Measurements from ENCODE around the gene DLGAP1.

Gene DLGAP1

DNA sequence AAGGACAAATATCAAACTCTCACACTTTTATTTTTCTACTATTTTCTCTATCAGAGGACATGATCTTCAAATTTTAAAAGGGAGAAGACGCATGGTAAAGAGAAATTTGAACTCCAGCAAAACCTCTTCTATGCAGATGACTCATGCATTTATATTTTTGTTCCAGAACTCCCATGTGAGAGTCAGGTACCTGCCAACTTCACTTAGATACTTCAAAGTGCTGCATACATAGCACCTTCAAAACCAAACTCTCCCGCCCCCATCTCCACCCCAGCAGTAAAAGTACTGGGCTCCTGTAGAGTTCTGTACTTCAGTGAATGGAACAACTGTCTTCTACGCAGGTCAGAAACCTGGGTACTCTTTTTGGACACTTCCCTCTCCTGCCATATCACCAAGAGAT is 606.8 kb downstream of the DLGAP1 start:
- no peak for DNase-seq

DNA sequence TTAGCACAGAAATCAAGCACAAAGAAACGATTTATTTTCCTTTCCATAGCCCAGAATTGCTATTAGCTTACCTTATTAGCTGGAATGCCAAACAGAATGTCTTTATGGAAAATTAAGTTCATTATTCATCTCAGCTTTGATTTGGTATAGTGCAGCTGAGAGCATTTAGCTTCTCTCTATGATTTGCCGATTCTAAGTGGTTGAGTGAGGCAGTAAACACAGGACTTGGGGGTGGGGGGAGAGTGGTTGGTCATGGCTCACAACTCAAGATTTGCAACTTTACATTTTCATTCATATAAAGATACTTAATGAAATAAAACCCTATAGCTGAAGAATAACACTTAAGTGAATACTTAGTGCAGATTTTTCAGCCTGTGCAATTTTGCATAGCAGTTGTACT is 609.9 kb downstream of the DLGAP1 start:
- no peak for DNase-seq

DNA sequence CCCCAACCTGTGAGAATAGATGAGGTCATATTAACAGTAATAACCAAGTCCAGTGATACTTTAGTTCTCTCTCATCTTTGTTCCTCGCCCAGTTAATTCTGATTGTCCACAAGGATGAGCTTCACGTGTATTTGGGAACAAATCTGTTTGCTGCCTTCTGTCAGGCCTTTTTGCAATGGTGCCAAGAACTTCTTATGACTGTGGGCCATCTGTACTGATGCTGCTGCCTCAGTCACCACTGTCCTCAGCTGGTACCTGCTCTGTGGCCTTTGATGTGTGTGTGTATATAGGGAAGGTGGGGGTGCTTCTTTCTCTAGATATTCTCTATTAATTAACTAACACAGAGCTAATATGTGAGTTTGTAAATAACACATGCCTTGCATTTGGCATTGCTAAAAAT is 612.3 kb downstream of the DLGAP1 start:
- DNase-seq = no peak

DNA sequence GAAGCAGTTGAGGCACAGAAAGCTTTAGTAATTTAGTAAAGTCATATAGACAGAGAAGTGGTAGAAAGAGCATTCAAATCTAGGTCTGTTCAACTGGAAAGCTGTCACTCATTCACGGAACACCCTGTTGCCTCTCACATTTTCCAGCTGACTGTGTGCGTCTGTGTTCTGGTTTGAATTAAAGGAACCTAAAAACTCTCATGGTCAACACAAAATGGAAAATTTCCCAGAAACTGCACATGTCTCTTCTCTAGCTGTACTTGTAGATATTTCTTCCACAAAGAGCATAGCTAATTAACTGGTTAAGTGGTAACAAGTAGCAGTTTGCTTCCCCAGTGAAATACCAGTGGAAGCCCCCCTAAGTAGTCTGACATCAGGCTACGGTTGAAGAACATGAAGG is 614.3 kb downstream of the DLGAP1 start:
- DNase-seq = no peak

DNA sequence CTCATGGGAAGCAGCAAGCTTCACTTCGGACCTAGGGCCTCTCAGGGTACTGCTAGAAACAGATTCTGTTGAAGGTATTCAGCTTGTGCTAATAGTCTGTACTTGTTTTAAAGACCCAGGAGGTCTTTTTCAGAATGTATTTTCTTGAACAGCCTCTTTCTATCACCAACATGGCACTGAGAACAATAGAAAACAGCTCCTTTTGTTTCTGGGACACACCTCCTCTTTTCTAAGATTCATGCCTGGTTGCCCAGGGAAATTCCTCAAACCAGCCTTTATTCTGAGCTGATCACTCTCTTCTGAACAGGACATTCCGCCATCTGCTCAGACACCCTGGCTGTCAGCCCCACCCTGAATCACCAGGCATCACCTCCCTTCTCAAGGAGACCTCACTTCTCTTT is 615.5 kb downstream of the DLGAP1 start:
- DNase-seq = no peak

DNA sequence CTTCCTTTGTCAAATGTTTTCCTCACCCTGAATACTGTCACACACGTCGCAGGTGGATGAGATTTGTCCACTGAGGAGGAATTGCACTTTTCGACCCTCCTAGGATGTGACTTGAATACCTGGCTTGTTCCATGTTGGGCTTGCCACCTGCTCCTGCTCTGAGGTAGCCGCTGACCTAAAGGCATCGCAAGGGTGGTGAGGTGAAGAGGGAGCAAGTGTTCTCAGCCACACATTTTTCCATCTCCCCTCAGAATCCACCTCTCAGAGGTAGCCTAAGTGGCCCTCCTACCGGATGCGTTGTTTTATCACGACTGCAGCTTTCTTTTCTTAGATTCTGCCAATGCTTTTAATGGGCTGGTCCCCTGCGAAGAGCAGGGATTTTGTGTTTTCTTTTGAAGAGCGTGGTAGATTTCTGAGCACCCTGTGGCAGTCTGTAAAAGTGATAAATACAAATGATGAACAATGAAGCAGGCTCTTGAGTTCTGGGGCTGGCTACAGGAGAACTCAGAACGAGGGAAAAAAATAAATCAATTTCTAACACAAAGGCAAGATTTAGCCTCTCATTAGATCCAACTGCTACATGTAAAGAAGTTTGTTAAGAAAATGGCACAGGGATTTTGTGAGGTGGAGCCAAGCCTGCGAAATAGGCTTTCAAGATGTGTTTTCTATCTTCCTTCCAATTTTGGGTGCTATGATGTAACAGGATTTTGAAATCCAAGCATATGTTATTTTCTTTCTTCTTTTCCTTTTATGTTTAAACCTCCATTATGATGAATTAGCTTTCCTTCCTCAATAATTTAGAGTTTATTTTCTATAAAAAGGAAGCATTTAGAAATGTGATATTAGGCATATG is 618.4 kb downstream of the DLGAP1 start:
- no peak for DNase-seq

DNA sequence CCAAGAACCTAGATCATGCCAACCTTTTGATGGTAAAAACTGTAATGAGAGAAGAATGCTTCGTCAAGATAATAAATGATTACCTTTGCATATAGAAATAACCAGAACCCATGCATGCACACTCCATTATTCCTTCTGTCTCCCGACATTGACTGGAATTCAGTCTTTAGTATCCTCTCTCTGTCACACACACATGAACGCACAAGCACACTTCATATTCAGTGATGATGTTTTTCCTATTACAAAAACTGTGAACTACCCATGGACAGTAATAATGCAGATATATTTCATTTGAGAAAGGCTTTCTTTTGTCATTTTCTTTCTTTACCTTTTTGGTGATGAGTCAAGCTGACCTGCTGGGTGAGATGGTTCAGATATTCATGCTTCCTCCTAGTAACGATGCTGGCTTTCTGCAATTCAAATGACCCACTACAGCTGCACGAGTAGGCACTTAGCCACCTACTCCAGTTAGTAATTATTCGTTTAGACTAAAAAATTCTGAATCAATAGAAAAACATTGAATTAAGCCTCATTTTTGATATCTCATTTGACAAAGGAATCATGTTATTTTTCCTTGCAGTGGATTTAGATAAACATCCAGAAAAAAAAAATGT is 623.0 kb downstream of the DLGAP1 start:
- DNase-seq = no peak

DNA sequence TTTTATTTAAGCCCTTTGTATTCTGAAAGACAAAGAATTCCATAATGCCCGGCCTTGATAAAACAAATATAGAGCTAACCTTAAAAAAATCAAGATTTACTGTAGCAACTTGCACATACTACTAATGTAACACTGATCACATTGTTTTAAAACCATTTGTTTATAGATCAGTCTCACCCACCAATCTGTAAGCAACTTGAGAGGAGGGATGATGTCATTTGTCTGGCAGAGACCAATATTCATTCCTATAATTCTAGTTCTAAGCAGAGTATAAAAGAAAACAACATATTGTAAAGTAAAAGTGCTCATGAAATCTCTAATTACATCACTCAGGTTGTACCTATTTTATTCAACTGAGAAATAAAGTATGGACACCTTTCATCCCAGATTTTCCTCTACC is 624.5 kb downstream of the DLGAP1 start:
- no peak for DNase-seq

DNA sequence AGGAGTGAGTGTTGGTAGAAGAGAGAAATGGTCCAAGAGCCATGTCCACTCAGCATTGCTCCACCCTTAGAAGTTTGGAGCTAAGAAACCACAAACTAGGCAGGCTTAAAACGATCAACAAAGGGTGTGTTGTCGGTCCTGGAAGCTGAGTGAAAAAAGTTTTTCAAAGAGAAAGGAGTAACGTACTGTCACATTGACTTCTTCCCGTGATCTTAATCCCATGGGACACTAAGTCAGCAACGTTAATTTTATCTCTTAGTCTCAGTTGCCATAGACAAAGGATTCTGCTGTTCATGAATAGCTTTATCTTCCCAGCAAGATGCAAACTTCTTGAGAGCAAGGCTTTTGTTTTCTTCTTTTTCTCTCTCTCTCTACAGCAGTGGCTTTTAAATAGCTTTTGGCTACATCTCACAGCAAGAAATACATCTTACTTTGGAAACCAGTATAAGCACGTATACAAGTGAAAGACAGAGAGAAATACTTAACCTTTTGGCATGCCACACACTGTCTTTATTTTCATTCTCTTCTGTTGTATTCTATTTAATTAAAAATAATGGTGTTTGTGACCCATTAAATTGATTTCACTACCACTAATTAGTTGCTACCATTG is 627.8 kb downstream of the DLGAP1 start:
- DNase-seq = no peak

DNA sequence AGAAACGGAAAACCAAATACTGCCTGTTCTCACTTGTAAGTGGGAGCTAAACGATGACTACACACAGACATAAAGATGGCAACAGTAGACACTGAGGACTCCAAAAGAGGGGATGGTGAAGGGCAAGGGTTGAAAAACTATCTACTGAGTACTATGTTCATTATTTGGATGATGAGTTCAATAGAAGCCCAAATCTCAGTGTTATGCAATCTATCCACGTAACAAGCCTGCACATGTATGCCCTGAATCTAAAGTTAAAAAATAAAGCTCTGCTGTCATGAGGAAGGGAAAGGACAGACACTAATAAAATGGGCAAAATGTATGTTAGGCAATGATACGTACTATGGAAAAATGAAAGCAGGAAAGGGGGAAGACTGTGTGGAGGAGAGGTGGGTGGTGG is 629.1 kb downstream of the DLGAP1 start:
- no peak for DNase-seq

DNA sequence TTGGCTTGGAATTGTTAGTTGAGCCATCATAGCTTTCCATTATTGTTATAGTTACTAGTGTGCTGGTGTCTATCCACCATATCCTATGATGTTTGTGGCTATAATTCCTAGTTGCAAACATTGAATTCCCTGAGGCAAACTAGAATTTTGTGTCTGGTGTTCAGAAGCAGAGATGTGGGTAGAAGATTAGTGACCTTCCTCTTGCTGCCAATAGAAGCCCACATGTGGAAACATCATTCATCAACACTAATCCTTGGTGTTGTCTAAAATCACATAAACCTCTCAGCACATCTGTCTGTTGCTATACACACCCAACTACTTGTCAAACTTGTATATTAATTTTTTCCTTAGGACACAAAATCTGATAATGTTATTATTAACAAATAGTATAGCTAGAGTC is 631.0 kb downstream of the DLGAP1 start:
- no peak for DNase-seq

DNA sequence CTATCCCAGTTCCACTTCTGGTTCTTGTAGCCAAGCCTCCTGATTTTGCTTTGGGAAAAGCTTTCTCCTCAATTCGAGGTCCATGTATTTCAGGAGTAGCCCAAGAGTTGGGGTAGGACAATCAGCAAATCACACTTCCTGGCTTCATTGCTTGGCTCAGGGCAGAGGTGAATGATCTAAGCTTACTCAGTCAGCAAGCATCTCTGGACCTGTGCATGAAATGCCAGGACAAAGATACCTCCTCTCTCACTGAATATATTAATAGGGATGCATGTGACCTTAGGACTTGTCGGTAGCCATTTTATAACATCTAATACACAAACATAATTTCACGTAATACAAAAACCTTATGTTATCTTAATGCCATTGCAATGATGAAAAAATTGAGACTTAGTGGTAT is 632.0 kb downstream of the DLGAP1 start:
- DNase-seq = no peak

DNA sequence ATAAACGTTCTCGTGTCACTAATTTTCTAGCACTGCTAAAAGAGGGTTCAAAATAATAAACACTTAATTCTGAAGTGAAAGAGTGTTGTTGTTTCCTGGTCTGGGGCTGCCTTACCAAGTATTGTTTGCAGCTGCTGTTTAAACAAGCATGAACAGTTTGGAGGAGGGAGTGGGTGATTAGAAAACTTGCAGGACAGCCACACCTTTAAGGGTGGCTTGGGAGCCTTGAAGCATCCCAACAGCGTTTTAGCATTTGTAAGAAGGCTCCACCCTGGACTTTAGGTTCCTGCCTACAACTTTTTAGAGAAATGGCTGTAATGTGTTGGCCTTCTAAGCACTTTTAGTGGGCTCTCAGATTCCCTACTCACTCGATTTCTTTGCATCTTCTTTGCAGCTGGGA is 633.6 kb downstream of the DLGAP1 start:
- no peak for DNase-seq

DNA sequence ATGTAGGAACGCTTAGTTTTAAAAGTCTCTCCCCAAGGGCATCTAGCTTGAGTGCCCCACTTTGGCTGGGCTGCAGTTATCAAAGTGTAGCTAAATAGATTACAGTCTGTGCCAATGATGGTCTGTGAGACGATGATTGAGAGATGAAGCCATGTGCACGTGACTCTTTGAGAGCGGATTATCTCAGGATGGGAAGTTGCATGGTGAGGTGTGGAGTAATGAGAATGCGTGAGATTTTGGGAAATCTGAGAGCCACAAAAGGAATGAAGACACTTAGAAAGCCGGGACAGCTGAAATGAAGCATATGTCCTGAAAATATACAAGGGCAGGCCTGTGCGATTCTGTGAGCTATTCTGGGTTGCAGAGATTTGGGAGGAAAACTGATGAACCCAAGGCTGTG is 635.1 kb downstream of the DLGAP1 start:
- DNase-seq = no peak

DNA sequence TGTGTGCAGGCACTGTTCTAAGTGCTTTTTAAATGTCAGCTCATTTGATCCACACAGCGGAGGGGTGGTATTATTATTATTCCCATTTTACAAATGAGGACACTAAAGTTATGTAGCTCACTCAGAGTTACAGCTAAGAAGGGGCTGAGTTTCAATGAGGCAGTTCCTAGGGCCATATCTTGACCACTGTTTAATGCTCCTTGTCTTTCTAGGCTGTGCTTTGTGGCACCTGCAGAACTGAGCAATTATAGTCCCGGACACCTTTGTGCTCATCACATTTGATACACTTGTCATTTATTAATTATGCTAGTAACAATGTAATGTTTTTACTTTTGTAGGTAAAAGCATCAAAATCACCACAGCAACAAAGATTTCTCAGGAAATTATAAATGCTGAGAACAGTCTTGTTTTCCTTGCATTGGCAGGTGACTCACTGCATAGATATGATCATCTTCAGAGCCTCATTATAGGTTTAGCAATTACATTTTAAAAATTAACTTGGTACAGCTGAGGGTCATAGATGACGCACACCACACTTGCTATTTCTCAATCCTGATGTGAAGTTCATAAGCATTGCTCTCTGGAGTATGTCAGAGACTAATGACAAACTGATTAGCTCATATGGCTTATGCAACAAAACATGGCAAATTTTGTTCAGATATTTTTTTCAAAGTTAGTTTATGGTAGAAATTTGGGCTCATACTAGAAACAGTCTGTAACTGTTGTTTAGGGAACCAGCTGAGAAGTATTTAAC is 638.3 kb downstream of the DLGAP1 start:
- DNase-seq = no peak

DNA sequence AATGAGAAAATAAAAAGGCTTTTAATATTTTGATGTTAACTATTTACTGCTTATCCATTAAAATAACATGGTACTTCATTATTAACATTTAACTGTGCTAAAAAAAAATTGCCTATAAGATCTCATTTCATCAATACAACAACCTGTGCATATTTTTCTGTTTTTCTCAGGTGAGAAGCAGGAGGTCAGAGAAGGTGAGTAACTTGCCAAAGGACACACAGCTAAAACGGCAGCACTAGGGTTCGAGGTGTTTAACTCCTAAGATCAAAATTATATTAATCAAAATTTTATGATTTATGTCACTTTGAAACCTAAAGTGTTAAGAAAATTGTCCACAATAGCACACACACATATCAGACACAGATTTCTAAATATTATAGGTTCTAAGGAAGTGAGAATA is 639.1 kb downstream of the DLGAP1 start:
- no peak for DNase-seq

DNA sequence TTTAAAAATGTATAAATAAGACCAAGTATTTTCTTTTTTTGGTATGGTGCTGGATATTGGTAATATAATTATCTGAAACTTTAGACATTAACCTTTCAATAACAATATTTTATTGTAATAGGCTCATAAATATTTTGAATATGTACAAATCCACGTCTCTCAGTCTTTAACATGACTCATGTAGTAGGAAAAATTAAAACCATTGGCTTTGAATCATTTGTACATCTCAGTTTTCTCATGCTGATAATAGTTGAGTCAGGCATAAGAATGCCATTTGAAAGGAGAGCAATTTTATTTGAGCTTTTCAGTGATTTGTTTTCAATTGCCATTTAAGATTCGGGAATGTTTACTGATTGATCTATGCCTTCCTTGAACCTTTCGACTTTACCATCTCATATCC is 640.3 kb downstream of the DLGAP1 start:
- no peak for DNase-seq

DNA sequence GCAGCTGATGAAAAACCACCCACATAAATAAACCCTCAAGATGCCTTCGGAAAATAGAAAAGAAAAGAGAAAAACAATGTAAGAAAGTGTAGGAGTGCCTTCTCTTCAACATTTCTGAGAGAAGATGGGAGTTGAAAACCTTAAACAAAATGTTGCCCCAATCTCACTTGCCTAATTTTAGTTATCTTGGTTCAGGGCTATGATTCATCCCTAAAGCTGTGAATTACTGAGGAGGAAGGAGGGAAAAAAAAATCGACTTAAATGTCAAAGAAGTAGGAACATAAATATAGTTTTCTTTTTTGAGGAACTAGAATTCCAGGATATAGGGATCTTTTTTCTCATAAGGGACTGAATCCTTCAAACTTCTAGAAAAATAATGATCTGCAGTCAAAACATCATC is 644.8 kb downstream of the DLGAP1 start:
- DNase-seq = no peak

DNA sequence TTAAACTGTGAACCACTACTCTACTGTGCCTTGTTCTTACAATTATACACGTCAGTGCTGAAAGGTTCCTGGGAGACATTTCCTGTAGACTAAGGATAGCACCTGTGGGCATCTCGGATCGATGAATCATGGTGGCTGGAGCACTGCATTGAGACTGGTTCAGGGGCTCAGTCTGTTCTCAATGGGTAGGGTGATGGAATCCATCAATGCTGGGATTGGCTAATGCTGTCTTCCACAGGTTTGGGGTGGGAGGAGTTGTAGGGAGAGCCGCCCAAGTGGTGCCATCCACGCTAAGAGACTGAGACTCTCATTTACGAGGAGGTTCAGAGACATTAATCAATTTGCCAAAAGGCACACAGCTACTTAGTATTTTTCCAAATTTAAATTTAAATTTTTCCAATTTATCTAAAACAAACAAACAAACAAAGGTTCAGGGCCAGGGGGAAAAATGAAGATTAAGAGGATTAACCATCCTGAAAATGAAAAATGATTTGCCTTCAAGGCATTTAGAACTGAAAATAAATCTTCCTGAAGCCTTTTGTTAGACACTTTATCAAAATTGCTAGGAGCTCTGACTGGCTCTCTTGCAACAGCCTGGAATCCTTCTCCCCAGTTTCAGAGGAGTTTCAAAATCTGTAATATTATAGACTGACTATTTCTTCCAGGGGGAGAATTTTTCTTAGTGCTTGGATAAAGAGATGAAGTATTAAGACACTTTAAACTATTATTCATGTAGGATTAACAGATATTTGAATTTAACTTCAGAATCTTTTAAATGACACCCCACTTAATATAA is 645.9 kb downstream of the DLGAP1 start:
- DNase-seq = no peak

DNA sequence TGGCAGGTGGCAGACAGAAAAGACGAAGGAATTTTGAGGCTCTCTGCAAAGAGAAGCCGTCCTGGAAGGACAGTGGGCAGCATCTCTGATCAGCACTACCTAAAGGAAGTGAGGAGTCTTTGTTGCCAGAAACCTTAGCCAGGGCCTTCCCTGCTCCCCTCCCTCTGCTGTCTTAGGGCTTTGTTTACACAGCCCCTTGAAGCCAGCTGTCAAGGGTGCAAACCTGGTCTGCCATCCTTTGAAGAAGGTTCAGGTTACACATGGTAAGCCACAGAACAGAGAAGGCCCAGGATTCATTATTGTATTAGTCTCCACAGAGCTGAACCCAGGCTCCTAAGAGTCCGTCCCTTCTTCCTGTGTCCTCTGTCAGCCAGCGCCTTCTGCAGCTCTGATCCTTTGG is 648.5 kb downstream of the DLGAP1 start:
- DNase-seq = no peak

DNA sequence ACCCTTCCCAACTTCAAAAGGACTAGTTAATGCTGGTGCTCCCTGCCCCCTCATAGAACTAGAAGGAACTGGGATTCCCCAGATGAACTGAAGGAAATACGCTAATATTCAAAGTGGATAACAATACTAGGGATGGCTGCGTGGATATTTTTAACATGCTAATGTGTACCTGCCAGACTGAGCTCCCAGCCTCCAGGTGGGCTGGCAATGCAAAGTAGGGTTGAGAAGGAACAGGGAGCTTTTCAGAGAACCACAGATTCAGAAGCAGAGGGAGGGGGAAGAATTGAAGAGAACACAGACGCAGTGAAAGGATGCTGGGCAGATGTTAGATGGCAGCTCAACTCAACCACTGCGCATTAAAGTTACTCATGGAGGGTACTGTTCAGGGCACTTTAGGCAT is 650.8 kb downstream of the DLGAP1 start:
- no peak for DNase-seq

DNA sequence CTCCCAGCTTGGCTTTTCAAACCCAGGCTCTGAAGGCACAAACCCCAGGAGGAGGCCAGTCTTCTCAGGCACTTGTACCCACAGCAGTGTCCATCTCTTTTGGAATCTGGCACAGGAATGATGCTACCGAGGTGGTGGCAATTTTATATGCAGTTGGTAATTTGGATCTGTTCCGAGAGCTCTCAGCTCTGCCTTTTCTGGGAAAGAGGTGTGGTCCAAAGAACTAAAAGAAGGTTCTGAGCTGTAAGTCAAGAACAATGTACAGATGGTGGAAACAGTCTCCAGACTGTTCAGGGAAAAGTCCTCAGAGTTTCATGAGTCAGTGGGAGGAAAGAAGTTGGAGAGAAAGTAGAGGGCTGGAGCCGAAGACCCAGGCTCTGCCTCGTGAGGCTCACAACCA is 651.8 kb downstream of the DLGAP1 start:
- no peak for DNase-seq

DNA sequence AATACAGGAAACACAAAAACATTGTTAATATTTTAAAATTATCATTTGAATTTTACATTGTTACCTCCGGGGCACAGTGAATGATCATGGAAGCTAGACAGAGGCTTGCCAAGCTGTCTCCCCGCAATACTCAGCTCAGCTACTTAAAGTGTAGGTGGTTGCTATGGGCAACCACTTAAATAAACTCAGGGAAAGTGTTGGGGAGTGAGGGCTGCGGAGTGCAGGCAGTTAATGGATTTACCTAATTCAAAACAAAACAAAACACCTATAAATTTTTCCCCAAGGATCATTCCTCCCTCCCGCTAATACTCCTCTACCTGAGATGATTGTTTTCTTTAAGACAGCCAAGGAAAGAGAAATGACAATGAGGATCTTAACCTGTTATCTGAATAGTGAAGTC is 655.6 kb downstream of the DLGAP1 start:
- DNase-seq = no peak

Measured in activated CD4-positive, alpha-beta T cell treated with anti-CD3 and anti-CD28 coated beads, Interleukin-2, amount 50 U/mL, for 16 hours (primary cell).